ENCODE results near the gene NTNG1. TPM values are rescaled to one million over a fixed set of nuclear protein-coding genes. Genes with fewer than 3 reads are reported as not detected.

Gene NTNG1
- total RNA-seq, 2 donors from 2014 or later: not detected

DNA sequence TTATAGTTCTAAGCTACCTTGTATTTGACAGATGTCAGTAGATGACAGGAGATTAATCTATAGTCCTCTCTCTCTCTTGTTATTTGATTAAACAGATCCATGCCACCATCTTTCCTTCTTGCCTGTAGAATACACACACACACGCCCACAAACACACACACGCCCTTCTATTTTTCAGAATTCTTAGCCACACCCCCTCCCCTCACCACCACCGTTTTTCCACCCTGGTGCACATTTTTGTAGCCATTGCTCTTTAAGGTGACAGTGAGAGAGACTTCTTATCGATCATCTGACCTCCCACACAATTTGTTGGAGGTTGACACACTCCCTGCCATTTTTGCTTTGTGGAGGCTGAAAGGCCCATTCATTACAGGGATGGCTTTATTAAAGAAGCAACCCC, 123.2 kb downstream of the NTNG1 start:
- ATAC-seq (no peak), DNase-seq (ENCODE audit: low spot score) (no peak)
- Mint-ChIP-seq H3K4me3 (no peak overlapping the region), H3K27me3 (peaks cover 4 to 7% of the 10 kb centered on the region in 2 donors), H3K36me3 (no peaks in the 10 kb centered on the region), H3K27ac (no peak overlapping the region), H3K4me1 (ENCODE audit: low read depth in 2 of 2) (peaks cover 0 to 2% of the 10 kb centered on the region in 2 donors), H3K9me3 (peaks cover 5% of the 10 kb centered on the region)

DNA sequence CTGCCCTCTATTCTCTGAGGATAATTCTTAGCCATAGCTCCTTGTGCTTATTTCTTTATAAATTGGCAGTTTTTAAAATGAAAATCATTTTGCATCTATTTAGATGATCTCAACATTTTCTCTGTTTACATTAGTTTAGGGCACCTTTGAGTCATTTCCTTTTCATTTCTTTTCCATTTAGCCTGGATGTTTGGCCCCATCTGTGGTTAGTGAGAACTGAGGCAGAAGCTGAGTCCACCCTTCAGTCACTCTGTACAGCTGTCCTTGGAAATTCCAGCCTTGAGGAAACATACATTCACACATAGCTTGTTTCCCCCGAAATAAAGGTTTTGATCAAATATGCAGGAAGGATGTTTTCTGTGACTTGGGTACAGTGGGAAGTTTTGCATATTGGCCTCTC, 123.7 kb downstream of the NTNG1 start:
- Mint-ChIP-seq H3K4me3 (no peak overlapping the region), H3K27me3 (peaks cover 4 to 7% of the 10 kb centered on the region in 2 donors), H3K36me3 (no peaks in the 10 kb centered on the region), H3K9me3 (peaks cover 5% of the 10 kb centered on the region), H3K4me1 (ENCODE audit: low read depth in 2 of 2) (peaks cover 0 to 2% of the 10 kb centered on the region in 2 donors), H3K27ac (no peak overlapping the region)
- ATAC-seq (no peak), DNase-seq (ENCODE audit: low spot score) (no peak)

GRCh38 chr1:107267489-107267888, 126.7 kb downstream of the NTNG1 start:
- Mint-ChIP-seq H3K27me3 (no peaks in the 10 kb centered on the region), H3K9me3 (no peaks in the 10 kb centered on the region), H3K36me3 (no peaks in the 10 kb centered on the region), H3K4me3 (no peak overlapping the region), H3K27ac (no peak overlapping the region), H3K4me1 (ENCODE audit: low read depth in 2 of 2) (peaks cover 0 to 2% of the 10 kb centered on the region in 2 donors)
- ATAC-seq (no peak), DNase-seq (ENCODE audit: low spot score) (no peak)

GRCh38 chr1:107272321-107272720, 131.5 kb downstream of the NTNG1 start:
- H3K4me3 Mint-ChIP-seq: no peak overlapping the region
- H3K9me3 Mint-ChIP-seq: no peaks in the 10 kb centered on the region
- H3K4me1 Mint-ChIP-seq (ENCODE audit: low read depth in 2 of 2): peaks cover 0 to 4% of the 10 kb centered on the region in 2 donors

GRCh38 chr1:107273515-107273914, 132.7 kb downstream of the NTNG1 start:
- H3K4me3 Mint-ChIP-seq: no peak overlapping the region
- peaks cover 0 to 4% of the 10 kb centered on the region in 2 donors for H3K4me1 Mint-ChIP-seq (ENCODE audit: low read depth in 2 of 2)
- no peak for DNase-seq (ENCODE audit: low spot score)
- H3K36me3 Mint-ChIP-seq: no peaks in the 10 kb centered on the region
- no peak for ATAC-seq
- peaks cover under 1 to 8% of the 10 kb centered on the region in 2 donors for H3K27me3 Mint-ChIP-seq
- H3K27ac Mint-ChIP-seq: no peak overlapping the region
- H3K9me3 Mint-ChIP-seq: no peaks in the 10 kb centered on the region

More at GRCh38 chr1:107272321-107272720, 131.5 kb downstream of the NTNG1 start:
- DNase-seq (ENCODE audit: low spot score) (no peak), ATAC-seq (no peak)
- H3K36me3 Mint-ChIP-seq: no peaks in the 10 kb centered on the region
- H3K27ac Mint-ChIP-seq: no peak overlapping the region
- peaks cover 0 to 7% of the 10 kb centered on the region in 2 donors for H3K27me3 Mint-ChIP-seq

- Mint-ChIP-seq H3K4me3 (no peak overlapping the region), H3K4me1 (ENCODE audit: low read depth in 2 of 2) (peaks cover 0 to 4% of the 10 kb centered on the region in 2 donors), H3K36me3 (no peaks in the 10 kb centered on the region), H3K27ac (no peak overlapping the region), H3K9me3 (no peaks in the 10 kb centered on the region), H3K27me3 (peaks cover 4 to 16% of the 10 kb centered on the region in 2 donors)
- no peak for DNase-seq (ENCODE audit: low spot score)
- ATAC-seq: no peak
Measured at GRCh38 chr1:107274227-107274626, 133.4 kb downstream of the NTNG1 start.

DNA sequence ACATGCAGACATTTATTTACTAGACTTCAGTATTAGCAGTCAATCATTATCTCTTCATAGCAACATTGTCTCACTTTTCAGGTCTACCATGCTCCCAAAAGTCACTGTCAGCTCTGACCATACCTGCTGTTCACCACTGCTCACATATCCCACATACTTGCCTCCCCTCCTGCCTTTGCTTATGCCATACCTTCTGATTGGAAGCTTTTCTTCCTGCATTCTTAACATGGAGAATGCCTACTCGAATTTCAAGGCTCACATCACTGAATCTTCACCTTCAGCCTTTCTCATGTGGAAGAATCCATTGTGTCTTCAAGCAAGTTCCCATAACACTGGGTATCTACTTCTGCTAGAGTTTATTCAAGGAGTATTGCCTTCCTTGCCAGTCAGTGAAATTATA, 135.4 kb downstream of the NTNG1 start:
- Mint-ChIP-seq H3K9me3 (peaks cover 4% of the 10 kb centered on the region), H3K4me3 (no peak overlapping the region), H3K27ac (no peak overlapping the region), H3K36me3 (no peaks in the 10 kb centered on the region), H3K27me3 (peaks cover 9 to 26% of the 10 kb centered on the region in 2 donors), H3K4me1 (ENCODE audit: low read depth in 2 of 2) (peaks cover 0 to 4% of the 10 kb centered on the region in 2 donors)
- ATAC-seq: no peak
- DNase-seq (ENCODE audit: low spot score): no peak

- Mint-ChIP-seq H3K36me3 (no peaks in the 10 kb centered on the region), H3K27ac (no peak overlapping the region), H3K4me1 (ENCODE audit: low read depth in 2 of 2) (peaks cover 0 to 4% of the 10 kb centered on the region in 2 donors), H3K9me3 (peaks cover 4% of the 10 kb centered on the region), H3K4me3 (no peak overlapping the region), H3K27me3 (peaks cover 9 to 26% of the 10 kb centered on the region in 2 donors)
- ATAC-seq (no peak), DNase-seq (ENCODE audit: low spot score) (no peak)
Measured at GRCh38 chr1:107277022-107277421, 136.2 kb downstream of the NTNG1 start.

GRCh38 chr1:107286125-107286524, 145.3 kb downstream of the NTNG1 start:
- peaks cover 7 to 23% of the 10 kb centered on the region in 2 donors for H3K27me3 Mint-ChIP-seq
- ATAC-seq (no peak), DNase-seq (ENCODE audit: low spot score) (no peak)
- H3K4me1 Mint-ChIP-seq (ENCODE audit: low read depth in 2 of 2): no peaks in the 10 kb centered on the region
- no peak overlapping the region for H3K27ac Mint-ChIP-seq
- H3K36me3 Mint-ChIP-seq: no peaks in the 10 kb centered on the region
- H3K9me3 Mint-ChIP-seq: no peaks in the 10 kb centered on the region
- no peak overlapping the region for H3K4me3 Mint-ChIP-seq

DNA sequence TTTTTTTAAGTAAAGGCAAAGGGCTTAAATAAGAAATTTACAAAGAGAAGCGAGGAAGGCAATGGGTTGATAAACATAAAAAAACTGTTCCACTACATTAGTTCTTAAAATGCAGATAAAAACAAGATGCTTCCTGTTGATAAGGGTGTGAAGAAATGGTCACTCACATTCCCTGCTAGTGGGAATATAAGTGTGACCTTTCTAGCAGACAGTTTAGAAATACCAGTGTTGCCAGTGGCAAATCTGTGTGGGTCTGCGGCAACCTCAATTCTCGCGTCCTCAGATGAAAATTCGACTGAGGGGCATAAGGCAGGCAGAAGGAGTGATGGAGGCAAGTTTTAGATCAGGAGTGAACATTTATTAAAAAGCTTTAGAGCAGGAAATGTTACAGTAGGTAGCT, 151.1 kb downstream of the NTNG1 start:
- H3K4me1 Mint-ChIP-seq (ENCODE audit: low read depth in 2 of 2): no peaks in the 10 kb centered on the region
- no peak overlapping the region for H3K27ac Mint-ChIP-seq
- H3K9me3 Mint-ChIP-seq: no peaks in the 10 kb centered on the region
- H3K36me3 Mint-ChIP-seq: no peaks in the 10 kb centered on the region
- ATAC-seq (no peak), DNase-seq (ENCODE audit: low spot score) (no peak)
- H3K4me3 Mint-ChIP-seq: no peak overlapping the region
- peaks cover 16 to 34% of the 10 kb centered on the region in 2 donors for H3K27me3 Mint-ChIP-seq

DNA sequence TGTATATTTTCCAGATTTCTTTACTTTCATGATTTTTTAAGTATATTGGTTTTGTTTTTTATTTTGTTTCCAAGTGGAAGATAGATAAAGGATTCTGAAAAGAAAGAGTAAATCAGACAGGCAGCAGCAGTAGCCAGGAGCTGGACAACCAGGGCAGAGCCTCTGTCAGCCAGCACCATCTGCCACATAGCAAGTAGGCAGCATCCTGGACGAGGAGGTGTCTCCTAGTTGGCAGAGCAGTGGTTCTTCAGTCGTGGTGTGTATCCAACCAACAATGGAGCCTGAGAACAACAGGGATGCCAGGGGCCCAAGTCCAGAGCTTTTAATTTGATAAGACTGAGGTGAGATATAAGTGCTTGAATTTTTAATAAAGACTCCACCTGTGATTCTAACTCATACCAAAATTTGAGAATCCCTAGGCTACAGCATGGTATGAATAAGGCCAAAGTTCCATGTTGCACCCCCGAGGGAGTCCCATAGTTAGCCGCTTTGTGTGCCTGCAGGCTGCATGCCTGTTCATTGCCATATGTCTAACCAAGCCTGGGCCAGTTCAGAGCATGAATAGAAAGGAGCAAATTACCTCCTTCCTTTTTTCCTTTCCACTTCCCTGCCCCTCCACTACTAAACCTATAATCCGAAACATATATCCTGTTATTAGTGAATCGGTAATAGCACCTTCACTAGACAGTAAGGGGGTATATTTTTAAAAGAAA, 153.2 kb downstream of the NTNG1 start:
- no peak for ATAC-seq
- H3K4me3 Mint-ChIP-seq: no peak overlapping the region
- H3K27ac Mint-ChIP-seq: no peak overlapping the region
- H3K36me3 Mint-ChIP-seq: no peaks in the 10 kb centered on the region
- H3K9me3 Mint-ChIP-seq: no peaks in the 10 kb centered on the region
- no peaks in the 10 kb centered on the region for H3K4me1 Mint-ChIP-seq (ENCODE audit: low read depth in 2 of 2)
- H3K27me3 Mint-ChIP-seq: peaks cover 13 to 24% of the 10 kb centered on the region in 2 donors
- no peak for DNase-seq (ENCODE audit: low spot score)

GRCh38 chr1:107294686-107295085, 153.8 kb downstream of the NTNG1 start:
- Mint-ChIP-seq H3K9me3 (no peaks in the 10 kb centered on the region), H3K27ac (no peak overlapping the region), H3K36me3 (no peaks in the 10 kb centered on the region), H3K4me3 (no peak overlapping the region), H3K27me3 (peaks cover 9 to 18% of the 10 kb centered on the region in 2 donors), H3K4me1 (ENCODE audit: low read depth in 2 of 2) (no peaks in the 10 kb centered on the region)
- DNase-seq (ENCODE audit: low spot score) (no peak), ATAC-seq (no peak)

GRCh38 chr1:107297681-107298080, 156.8 kb downstream of the NTNG1 start:
- no peak overlapping the region for H3K27ac Mint-ChIP-seq
- H3K4me1 Mint-ChIP-seq (ENCODE audit: low read depth in 2 of 2): no peaks in the 10 kb centered on the region
- no peak for ATAC-seq
- no peaks in the 10 kb centered on the region for H3K9me3 Mint-ChIP-seq
- H3K4me3 Mint-ChIP-seq: no peak overlapping the region
- H3K36me3 Mint-ChIP-seq: no peaks in the 10 kb centered on the region
- no peak for DNase-seq (ENCODE audit: low spot score)
- H3K27me3 Mint-ChIP-seq: peaks cover 7 to 10% of the 10 kb centered on the region in 2 donors

DNA sequence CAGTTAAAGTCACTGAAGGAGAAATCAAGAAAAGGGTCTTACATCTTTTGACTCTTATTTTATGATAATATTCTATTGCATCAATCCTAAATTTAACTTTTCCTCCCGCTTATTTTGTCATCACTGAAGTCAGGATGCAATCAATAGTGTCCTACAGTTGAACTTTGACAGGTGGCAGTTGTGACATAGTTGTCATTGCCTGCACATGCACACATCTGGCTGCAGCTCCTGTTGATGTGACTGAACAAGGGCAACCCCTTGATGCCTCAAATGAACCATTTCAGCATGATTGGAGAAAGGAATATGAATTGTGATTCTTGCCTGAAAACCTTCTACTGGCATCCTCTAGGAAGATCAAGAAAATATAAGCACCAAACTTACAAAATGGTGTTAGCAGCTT, 157.7 kb downstream of the NTNG1 start:
- Mint-ChIP-seq H3K27ac (no peak overlapping the region), H3K9me3 (no peaks in the 10 kb centered on the region), H3K36me3 (no peaks in the 10 kb centered on the region), H3K4me3 (no peak overlapping the region), H3K27me3 (peaks cover 4 to 6% of the 10 kb centered on the region in 2 donors), H3K4me1 (ENCODE audit: low read depth in 2 of 2) (no peaks in the 10 kb centered on the region)
- ATAC-seq (no peak), DNase-seq (ENCODE audit: low spot score) (no peak)

DNA sequence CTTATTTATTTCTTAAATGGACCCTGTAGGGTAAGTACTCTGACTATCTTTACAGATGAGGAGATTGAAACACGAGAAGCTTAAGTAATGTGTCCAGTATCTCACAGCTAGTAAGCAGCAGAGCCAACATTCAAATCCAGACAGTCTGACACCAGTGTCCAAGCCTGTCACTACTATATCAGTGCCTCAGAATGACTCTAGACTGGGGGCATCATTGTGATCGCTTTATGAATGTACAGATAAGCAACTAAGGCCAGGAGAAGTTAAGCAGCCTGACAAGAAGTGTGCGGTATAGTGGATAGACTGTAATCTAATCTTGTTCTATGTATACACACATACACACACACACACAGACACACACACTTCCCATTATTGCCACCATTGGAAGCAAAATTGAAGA, 158.7 kb downstream of the NTNG1 start:
- Mint-ChIP-seq H3K9me3 (no peaks in the 10 kb centered on the region), H3K4me3 (no peak overlapping the region), H3K4me1 (ENCODE audit: low read depth in 2 of 2) (no peaks in the 10 kb centered on the region), H3K27me3 (peaks cover 4 to 6% of the 10 kb centered on the region in 2 donors), H3K36me3 (no peaks in the 10 kb centered on the region), H3K27ac (no peak overlapping the region)
- no peak for ATAC-seq
- DNase-seq (ENCODE audit: low spot score): no peak
